NCI-H146 (cell line): Measurements from ENCODE around the gene ZNF443.
"Not testable (repeated sequence)": the region's sequence is repeated elsewhere in the genome, so short reads cannot be mapped to it uniquely, and the experiment has no call there.

ENCODE experiments used
- DNase-seq: peaks from one replicate; lab custom pipeline; 2025; lab: John Stamatoyannopoulos, UW

ZNF443 gene

GRCh38 chr19:12440541-12441316 lies at the start of gene ZNF443:
Gene ZNF443 (minus strand): TSS chr19:12441021. CDS start chr19:12440914, 107 bp downstream.
- peak; percentile 100 for DNase-seq

DNA sequence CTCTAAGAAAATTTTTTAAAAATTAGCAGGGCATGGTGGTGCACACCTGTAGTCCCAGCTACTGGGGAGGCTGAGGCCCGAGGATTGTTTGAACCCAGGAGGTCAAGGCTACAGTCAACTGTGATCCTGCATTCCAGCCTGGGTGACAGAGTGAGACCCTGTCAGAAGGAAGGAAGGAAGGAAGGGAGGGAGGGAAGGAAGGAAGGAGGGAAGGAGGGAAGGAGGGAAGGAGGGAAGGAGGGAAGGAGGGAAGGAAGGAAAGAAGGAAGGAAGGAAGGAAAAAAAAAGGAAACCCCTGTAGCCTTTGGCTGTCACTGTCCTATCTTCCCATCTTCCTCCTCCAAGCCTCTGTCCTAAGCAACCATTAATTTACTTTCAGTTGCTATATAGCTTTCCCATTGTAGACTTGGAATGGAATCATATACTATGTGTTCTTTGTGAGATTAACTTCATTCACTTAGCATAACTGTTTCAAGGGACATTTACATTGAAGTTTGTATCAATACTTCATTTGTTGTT lies 45.5 kb upstream of the ZNF443 start:
- DNase-seq: not testable (repeated sequence)

DNA sequence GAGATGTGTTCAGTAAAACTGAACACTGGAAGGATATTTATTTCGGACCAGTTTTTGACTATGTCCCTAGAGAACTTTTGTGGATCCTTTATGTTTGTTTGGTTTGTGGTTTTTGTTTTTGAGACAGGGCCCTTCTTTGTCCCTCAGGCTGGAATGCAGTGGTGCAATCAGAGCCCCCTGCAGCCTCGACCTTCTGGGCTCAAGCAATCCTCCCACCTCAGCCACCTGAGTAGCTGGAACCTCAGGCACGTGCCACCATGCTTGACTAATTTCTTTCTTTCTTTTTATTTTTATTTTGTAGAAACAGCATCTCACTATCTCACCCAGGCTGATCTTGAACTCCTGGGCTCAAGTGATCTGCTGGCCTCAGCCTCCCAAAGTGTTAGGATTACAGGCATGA lies 44.8 kb upstream of the ZNF443 start:
- no peak for DNase-seq

GRCh38 chr19:12485052-12485416 lies 44.2 kb upstream of the ZNF443 start:
- DNase-seq: no peak

GRCh38 chr19:12484371-12485051 lies 43.7 kb upstream of the ZNF443 start, which contains the start of gene ZNF709:
Gene ZNF709 (minus strand): TSS chr19:12484816. CDS start chr19:12484657, 159 bp downstream.
- peak; percentile 97 for DNase-seq

DNA sequence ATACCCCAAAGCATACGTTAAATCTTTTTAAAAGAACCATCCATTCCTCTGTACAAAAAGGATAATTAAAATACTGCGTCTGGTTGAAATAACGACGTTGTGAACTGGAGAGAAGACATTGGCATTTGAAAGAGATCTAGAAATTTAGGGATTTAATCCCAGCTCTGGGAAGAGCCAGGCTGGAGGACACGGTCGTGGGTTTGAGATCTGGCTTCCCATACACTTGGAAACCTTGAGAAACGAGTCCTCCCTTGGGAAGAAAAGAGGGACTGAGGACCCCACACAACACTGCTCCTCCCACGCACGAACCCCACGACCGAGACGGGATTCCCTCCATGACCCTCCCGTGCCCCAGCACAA lies 43.2 kb upstream of the ZNF443 start:
- no peak for DNase-seq

DNA sequence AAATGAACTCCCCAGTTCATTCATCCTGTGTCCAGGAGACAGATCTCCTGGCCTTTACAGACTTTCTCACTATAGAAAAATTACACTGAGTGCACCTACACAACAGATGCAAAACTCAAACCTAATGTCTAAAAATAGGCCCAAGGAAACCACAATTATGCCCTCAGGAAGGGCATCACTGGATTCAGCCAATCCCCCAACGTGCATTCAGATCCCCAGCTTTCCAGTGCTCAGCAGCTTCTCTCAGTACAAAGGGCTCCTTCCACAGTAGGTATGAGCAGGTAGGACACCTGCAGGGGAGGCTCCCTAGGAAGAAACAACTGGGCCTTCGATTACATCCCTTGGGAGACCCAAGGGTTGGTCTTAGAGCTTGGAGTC lies 41.7 kb upstream of the ZNF443 start:
- no peak for DNase-seq

GRCh38 chr19:12481781-12482508 lies 41.1 kb upstream of the ZNF443 start:
- DNase-seq: no peak

DNA sequence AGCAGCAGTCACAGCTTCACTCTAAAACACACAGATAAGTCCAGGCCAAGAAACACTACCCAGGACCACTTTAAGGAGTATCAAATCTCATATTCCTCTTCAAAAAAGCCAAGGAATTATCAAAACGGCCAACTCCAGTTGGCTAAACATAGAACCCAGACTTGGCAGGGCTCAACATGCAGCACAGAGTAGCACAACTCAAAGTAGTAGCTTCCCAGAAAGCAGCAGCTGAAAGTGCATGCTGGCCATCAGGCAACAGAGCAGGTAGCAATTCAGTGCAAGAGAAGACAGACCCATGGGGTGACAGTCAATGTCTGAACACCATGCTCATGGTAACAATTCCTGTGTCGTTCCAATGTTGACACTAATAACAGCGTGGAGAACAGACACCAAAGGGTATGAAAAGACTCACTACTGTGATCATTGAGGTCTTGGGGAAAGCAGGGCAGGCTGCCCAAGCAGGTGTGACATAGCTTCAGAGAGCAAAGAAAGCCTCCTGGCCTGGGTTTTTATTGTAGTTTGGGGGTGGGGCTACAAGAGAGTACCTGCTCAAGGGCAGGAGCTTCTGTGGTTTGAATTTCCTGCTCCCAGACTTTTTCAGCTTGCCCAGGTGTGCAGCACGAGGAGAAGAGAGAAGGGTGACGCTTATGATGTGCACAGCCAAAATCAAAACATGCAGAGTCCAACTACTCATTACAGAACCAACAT lies 37.6 kb upstream of the ZNF443 start:
- DNase-seq: peak; percentile 55

- DNase-seq: not testable (repeated sequence)
Measured at GRCh38 chr19:12467651-12468050, 26.8 kb upstream of the ZNF443 start.

- no peak for DNase-seq
Measured at GRCh38 chr19:12465211-12465610, 24.4 kb upstream of the ZNF443 start.

- no peak for DNase-seq
Measured at GRCh38 chr19:12464769-12465168, 23.9 kb upstream of the ZNF443 start.

DNA sequence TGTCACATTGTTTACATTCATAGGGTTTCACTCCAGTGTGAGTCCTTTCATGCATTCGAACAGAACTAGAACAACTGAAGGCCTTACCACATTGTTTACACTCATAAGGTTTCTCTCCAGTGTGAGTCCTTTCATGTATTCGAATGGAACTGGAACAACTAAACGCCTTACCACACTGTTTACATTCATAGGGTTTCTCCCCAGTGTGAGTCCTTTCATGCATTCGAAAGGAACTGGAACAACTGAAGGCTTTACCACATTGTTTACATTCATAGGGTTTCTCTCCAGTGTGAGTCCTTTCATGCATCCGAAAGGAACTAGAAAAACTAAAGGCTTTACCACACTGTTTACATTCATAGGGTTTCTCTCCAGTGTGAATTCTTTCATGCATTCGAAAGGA lies 23.3 kb upstream of the ZNF443 start:
- DNase-seq: not testable (repeated sequence)

DNA sequence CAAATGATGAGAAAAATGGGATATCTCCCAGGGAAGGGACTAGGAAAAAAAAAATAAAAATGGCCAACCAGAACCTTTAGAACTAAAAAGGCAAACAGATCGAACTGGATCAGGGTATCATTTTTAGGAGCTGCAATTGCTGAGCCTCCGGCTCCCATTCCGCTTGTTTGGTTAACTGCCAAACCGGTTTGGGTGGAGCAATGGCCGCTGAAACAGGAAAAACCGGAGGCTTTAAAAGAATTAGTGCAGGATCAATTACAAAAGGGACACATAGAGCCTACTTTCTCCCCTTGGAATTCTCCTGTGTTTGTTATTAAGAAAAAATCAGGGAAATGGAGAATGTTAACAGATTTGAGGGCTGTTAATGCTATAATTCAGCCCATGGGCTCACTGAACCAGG lies 12.7 kb upstream of the ZNF443 start:
- no peak for DNase-seq

DNA sequence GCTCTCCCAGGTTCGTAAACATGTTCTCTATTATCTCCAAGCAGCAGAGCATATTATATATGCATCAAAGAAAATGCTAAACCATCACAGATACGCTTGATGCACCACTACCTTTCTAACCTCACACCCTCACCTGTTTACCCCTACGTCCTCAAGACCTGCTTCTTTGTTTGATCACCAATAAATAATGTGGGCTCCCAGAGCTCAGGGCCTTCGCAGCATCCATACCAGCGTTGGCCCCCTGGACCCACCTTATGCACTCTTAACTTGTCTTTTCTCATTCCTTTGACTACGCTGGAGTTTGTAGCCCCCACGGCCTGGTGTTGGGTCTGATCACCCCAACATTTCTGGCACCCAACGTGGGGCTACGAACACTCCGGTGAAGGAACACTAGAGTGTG lies 10.0 kb upstream of the ZNF443 start:
- no peak for DNase-seq

DNA sequence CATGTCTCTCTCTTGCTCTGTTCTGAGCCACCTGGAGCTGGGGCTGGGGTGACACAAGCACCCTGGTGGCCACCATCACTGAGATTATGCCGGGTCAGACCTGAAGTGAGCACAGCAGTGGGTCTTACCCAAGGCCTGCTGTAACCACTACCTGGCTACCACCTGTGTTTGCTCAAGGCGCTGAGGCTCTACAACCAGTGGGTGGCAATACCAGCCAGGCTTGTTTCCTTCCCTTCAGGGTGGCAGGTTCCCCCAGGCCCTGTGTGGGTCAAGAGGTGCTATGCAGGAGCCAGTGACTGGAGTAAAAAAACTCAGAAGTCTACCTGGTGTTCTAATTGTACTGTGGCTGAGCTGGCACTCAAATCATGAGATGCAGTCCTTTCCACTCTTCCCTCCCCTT lies 8.0 kb upstream of the ZNF443 start:
- peak; percentile 53 for DNase-seq

DNA sequence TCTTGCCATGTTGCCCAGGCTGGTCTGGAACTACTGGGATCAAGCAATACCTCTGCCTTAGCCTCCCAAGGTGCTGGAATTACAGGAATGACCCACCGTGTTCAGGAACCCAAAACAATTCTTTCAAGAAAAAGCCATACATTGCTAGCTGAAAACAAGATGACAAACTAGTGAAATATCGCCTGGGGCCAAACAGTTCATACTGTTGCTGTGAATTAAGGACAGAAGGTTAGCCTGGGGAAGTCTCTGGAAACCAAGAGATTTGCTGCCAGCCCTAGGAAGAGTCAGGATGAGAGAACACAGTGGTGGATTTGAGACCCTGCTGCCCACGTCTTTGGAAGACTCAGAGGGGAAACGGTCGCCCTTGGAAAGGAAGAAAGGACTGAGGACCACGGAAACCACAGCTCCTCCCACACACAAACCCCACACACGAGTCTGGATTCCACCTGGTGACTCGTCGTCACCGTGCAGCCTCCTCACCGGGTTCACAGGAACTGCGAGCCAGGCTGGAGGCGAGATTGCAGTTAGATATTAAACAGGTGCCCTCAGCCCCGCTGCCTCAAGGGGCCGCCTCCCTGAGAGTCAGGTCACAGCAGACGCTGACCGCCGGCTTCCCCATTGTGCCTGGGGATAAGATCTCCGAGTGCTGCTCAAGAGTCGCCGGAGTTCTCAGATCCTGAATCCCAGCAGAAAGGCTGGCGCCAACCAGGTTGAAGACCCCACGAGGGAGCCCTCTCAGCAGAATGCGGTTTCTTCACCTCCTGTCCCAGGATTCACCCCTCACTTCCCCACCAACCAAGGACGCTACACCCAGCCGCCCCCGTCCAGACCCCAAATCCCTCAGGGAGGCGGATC lies 908 bp downstream of the ZNF443 start:
- DNase-seq: peak; percentile 52

- not testable (repeated sequence) for DNase-seq
Measured at GRCh38 chr19:12430726-12431299, 10.0 kb downstream of the ZNF443 start.

GRCh38 chr19:12425888-12426274 lies 14.9 kb downstream of the ZNF443 start:
- no peak for DNase-seq

DNA sequence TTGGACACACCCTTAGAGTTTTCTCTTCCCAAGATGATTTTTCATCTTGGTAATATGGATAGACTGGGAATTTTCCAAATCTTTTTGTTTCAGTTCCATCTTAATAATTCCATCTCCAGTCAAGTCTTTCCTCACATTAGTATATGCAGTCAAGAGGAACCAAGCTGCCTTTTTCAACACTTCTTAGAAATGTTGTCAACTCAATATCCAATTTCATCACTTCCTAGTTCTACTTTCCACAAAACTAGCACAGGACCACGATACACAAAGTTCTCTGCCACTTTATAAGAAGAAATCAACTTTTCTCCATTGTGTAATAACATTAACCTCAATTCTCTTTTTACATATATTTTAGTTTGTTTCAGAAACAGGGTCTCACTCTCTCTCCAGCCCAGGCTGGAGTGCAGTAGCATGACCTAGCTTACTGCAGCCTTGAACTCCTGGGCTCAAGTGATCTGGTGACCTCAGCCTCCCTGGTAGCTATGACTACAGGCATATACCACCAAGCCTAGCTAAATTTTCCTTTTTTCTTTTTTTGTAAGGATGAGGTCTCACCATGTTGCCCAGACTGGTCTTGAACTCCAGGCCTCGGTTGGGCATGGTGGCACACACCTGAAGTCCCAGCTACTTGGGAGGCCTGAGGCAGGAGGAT lies 15.5 kb downstream of the ZNF443 start:
- no peak for DNase-seq
